Lower lobe of right lung (tissue), 2 donors: Measurements from ENCODE around the gene GPR157. TPM values are rescaled to one million over a fixed set of nuclear protein-coding genes. Genes with fewer than 3 reads are reported as not detected.
A peak's percentile ranks its signal among the peaks of the same experiment; 100 is the strongest.

Experiments
- ATAC-seq, 2 donors: fragments of 200-7000 bp; cut with Tn5 transposase; one replicate each; pipeline ENCODE4 v1.9.1; 2020 to 2022; ENCODE audit warnings: mild to moderate bottlenecking in 2 of 2, moderate library complexity in 2 of 2
- DNase-seq: peaks from one replicate; pipeline ENCODE4 v3.0.0-alpha.2; 2020
- H3K27ac ChIP-seq: fragments of 200-600 bp; one replicate; pipeline ENCODE4 v1.8.0; 2022
- H3K27me3 ChIP-seq: fragments of 200-600 bp; one replicate; pipeline ENCODE4 v1.8.0; 2022; ENCODE audit warnings: low read depth
- H3K36me3 ChIP-seq: fragments of 200-600 bp; one replicate; pipeline ENCODE4 v1.8.0; 2022; ENCODE audit warnings: mild to moderate bottlenecking
- H3K4me1 ChIP-seq: fragments of 200-600 bp; one replicate; pipeline ENCODE4 v1.8.0; 2022
- H3K4me3 ChIP-seq: fragments of 200-600 bp; one replicate; pipeline ENCODE4 v1.8.0; 2022; ENCODE audit warnings: mild to moderate bottlenecking
- H3K9me3 ChIP-seq: fragments of 200-600 bp; one replicate; pipeline ENCODE4 v1.8.0; 2022
- intact Hi-C: fragments of 100-400 bp; cut with DNase I; formaldehyde crosslinking; loops from one replicate; pipeline ENCODE4 v1.11.0; 2022
- total RNA-seq: library from RNA; stranded (reverse); fragmentation: NEBNext Ultra II Directional; extraction: Animal tissue kit (Norgen Biotek cat#: 25700); gene quantifications from one replicate; pipeline ENCODE4 v1.2.1, GENCODE V29; 2021
- TF ChIP-seq, protein P1 (sequence below): fragments of 200-600 bp; IDR thresholded peaks from one replicate; pipeline ENCODE4 v1.8.0; 2022; ENCODE audit warnings: antibody characterized with exemption, mild to moderate bottlenecking
- donor health status: DM: no; HTN: yes; CAD: no; lungs with severe emphysema.

The GPR157 gene
- total RNA-seq, 1 donor from 2014 or later: 14.2 TPM

DNA sequence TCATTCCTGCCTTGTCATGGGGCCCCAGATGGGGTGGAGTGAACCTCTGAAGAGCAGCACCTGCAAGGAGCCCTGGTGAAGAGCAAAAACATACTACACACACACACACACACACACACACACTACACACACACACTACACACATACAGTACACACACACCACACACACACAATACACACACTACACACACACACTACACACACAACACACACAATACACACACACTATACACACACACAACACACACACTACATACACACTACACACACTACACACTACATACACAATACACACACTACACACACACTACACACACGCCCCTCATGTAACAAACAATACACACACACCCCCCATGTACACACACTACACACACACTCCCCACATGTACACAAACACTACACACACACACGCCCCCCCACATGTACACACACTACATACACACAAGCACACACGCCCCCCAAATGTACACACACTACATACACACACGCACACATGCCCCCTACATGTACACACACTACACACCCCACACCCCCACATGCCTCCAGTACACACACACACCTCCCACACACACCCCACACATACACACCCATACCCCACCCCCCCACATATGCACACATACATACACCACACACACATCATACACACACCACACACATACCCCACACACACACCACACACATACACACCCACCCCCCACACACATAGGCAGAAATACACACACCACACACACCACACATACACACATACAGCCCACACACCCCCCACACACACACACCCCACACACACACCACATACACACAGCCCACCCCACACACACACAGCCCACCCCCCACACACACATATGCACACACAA, 68.8 kb downstream of the GPR157 start:
- Histone ChIP-seq H3K27ac (no peak overlapping the region), H3K4me1 (peaks cover 14% of the 10 kb centered on the region), H3K27me3 (no peaks in the 10 kb centered on the region), H3K36me3 (no peaks in the 10 kb centered on the region), H3K9me3 (no peaks in the 10 kb centered on the region), H3K4me3 (no peak overlapping the region)
- TF ChIP-seq, protein P1, sequence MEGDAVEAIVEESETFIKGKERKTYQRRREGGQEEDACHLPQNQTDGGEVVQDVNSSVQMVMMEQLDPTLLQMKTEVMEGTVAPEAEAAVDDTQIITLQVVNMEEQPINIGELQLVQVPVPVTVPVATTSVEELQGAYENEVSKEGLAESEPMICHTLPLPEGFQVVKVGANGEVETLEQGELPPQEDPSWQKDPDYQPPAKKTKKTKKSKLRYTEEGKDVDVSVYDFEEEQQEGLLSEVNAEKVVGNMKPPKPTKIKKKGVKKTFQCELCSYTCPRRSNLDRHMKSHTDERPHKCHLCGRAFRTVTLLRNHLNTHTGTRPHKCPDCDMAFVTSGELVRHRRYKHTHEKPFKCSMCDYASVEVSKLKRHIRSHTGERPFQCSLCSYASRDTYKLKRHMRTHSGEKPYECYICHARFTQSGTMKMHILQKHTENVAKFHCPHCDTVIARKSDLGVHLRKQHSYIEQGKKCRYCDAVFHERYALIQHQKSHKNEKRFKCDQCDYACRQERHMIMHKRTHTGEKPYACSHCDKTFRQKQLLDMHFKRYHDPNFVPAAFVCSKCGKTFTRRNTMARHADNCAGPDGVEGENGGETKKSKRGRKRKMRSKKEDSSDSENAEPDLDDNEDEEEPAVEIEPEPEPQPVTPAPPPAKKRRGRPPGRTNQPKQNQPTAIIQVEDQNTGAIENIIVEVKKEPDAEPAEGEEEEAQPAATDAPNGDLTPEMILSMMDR: no peak
- DNase-seq: no peak
- ATAC-seq: no peak
- intact Hi-C loops: no loop called here

DNA sequence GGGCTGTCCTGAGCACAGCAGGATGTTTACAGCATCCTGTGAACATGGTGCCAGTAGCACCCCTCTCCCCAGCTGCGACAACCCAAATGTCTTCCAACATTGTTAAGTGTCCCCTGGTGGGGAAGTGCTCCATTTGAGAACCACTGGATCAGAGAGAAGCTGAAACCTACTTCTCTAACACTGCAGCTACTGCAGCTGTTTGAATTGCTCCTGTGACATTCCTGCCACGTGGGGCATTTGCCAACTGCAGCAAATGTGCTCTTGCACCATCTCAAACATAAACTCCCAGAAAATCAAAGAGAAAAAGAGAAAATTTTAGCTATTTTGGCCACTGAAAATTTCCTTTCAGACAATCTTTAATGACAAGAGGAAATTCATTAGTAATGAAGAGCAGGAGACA, 70.4 kb downstream of the GPR157 start:
- Histone ChIP-seq H3K4me1 (peaks cover 6% of the 10 kb centered on the region), H3K27me3 (no peaks in the 10 kb centered on the region), H3K27ac (no peak overlapping the region), H3K4me3 (no peak overlapping the region), H3K36me3 (no peaks in the 10 kb centered on the region), H3K9me3 (no peaks in the 10 kb centered on the region)
- ATAC-seq: no peak
- no peak for DNase-seq
- TF ChIP-seq, protein P1: peak; percentile 16
- intact Hi-C loops: no loop called here

DNA sequence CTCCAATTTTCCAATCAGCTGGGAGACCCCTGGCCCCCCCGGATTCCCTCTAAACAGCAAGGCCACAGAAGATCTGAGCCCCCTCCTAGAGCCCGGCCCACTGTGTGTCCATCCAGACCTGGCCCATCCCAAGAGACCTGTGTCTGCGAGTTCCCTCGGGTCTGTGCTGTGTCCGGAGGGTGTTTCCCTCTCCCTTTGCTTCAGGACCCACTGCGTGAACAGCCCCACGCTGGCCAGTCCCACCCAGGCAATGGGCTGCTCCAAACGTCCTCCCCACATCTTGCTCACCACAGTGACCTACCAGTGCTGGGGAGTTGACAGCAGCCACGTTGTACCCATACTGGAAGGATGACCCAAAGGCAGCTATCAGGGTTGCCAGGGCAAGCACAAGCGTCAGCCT, 71.1 kb downstream of the GPR157 start:
- Histone ChIP-seq H3K4me1 (peaks cover 6% of the 10 kb centered on the region), H3K4me3 (no peak overlapping the region), H3K9me3 (no peaks in the 10 kb centered on the region), H3K27ac (no peak overlapping the region), H3K36me3 (no peaks in the 10 kb centered on the region), H3K27me3 (no peaks in the 10 kb centered on the region)
- ATAC-seq: no peak
- no peak for DNase-seq
- intact Hi-C loops: no loop called here
- TF ChIP-seq, protein P1: no peak

DNA sequence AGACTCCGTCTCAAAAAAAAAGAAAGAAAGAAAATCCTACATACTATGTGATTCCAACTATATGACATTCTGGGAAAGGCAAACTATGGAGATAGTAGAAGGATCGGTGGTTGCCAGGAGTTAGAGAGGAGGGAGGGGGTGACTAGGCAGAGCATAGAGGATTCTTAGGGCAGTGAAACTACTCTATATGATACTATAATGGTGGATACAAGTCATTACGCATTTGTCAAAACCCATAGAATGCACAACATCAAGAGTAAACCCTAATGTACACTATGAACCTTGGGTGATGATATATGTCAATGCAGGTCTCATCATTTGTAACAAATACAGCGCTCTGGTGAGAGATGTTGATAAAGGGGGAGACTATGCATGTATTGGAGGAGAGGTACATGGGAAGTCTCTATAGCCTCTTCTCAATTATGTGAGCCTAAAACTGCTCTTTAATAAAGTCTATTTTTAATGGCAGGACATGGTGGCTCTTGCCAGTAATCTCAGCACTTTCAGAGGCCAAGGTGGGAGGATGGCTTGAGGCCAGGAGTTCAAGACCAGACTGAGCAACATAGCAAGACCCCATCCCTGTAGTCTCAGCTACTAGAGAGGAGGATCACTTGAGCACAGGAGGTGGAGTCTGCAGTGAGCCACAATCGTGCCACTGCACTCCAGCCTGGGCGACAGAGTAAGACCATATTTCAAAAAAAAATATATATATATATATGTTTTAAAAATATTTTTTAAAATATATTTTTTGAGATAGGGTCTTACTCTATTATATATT, 76.4 kb downstream of the GPR157 start:
- no peak overlapping the region for H3K4me3 ChIP-seq
- DNase-seq: no peak
- no peak overlapping the region for H3K27ac ChIP-seq
- no peaks in the 10 kb centered on the region for H3K9me3 ChIP-seq
- intact Hi-C loops: no loop called here
- TF ChIP-seq, protein P1: no peak
- ATAC-seq: no peak
- no peaks in the 10 kb centered on the region for H3K4me1 ChIP-seq
- no peaks in the 10 kb centered on the region for H3K36me3 ChIP-seq
- no peaks in the 10 kb centered on the region for H3K27me3 ChIP-seq

DNA sequence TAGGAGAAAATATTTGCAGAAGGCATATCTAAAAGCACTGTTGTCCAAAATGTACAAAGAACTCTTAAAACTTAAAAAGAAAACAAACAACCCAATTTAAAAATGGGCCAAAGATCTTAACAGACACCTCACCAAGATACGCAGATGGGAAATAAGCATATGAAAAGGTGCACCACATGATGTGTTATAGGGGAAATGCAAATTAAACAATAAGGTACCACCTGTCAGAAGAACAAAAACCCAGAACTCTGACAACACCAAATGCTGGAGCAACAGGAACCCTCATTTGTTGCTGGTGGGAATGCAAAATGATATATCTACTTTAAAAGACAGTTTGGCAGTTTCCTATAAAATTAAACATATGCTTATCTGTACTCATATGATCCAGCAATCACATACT, 77.5 kb downstream of the GPR157 start:
- Histone ChIP-seq H3K4me3 (no peak overlapping the region), H3K27me3 (no peaks in the 10 kb centered on the region), H3K4me1 (no peaks in the 10 kb centered on the region), H3K36me3 (no peaks in the 10 kb centered on the region), H3K9me3 (no peaks in the 10 kb centered on the region), H3K27ac (no peak overlapping the region)
- intact Hi-C loops: no loop called here
- no peak for ATAC-seq
- TF ChIP-seq, protein P1: no peak
- no peak for DNase-seq
